NB4 (cell line): Measurements from ENCODE around the gene ACACB.

Experiments used
- POLR2A ChIP-seq: IDR thresholded peaks from 2 replicates; pipeline ENCODE4 v1.6.1; 2011; ENCODE audit warnings: mild to moderate bottlenecking; ENCODE audit not compliant: insufficient read length; ENCODE audit errors: extremely low read depth
- TF ChIP-seq, protein P1 (sequence below): IDR thresholded peaks from one replicate; pipeline ENCODE4 v1.5.1; 2012; ENCODE audit warnings: low read depth, low read length

DNA sequence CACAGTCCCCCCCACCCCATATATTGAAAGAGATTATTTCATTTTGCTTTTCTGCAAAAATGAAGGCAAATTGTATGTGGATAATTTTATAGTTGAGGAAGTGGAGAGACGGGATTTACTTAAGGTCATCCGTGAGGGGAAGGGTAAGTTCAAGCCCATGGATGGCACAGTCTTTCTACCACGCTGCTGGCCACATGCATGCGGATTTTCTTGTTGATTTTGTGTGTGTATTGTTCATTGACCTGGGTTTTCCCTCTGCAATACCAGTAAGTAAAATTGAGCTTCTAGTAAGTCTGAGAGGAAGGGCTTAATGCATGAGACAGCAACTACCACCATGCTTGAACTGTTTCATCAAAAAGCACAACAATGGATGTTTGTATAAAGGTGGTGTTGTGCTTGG, 35.1 kb downstream of the ACACB start:
- TF ChIP-seq, protein P1, sequence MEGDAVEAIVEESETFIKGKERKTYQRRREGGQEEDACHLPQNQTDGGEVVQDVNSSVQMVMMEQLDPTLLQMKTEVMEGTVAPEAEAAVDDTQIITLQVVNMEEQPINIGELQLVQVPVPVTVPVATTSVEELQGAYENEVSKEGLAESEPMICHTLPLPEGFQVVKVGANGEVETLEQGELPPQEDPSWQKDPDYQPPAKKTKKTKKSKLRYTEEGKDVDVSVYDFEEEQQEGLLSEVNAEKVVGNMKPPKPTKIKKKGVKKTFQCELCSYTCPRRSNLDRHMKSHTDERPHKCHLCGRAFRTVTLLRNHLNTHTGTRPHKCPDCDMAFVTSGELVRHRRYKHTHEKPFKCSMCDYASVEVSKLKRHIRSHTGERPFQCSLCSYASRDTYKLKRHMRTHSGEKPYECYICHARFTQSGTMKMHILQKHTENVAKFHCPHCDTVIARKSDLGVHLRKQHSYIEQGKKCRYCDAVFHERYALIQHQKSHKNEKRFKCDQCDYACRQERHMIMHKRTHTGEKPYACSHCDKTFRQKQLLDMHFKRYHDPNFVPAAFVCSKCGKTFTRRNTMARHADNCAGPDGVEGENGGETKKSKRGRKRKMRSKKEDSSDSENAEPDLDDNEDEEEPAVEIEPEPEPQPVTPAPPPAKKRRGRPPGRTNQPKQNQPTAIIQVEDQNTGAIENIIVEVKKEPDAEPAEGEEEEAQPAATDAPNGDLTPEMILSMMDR: no peak
- TF ChIP-seq POLR2A: no peak
